GM21717 (cell line): ENCODE measurements around the gene ODC1.

ENCODE experiments used
- ATAC-seq: cut with Tn5 transposase; IDR thresholded peaks from one replicate; pipeline ENCODE4 v1.9.1; 2021; ENCODE audit warnings: mild to moderate bottlenecking, moderate library complexity; ENCODE audit not compliant: unreplicated experiment

Gene ODC1

DNA sequence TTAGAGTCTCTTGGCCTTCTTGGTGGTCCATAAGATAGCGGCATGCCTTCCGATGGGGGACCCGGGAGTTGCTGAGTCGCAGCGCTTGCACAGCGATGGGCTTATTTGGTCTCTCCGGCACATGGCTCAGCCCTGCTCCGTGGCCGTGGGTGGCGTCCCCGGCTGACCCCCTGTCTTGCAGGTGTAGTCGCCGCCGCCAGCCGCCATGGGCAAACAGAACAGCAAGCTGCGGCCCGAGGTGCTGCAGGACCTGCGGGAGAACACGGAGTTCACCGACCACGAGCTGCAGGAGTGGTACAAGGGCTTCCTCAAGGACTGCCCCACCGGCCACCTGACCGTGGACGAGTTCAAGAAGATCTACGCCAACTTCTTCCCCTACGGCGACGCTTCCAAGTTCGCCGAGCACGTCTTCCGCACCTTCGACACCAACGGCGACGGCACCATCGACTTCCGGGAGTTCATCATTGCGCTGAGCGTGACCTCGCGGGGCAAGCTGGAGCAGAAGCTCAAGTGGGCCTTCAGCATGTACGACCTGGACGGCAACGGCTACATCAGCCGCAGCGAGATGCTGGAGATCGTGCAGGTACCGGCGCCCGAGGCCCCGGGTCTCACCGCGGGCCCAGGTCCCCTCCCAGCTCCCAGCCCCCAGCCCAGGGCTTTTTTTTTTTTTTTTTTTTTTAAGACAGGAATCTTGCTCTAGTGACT, 28.4 kb downstream of the ODC1 start:
- no peak for ATAC-seq

DNA sequence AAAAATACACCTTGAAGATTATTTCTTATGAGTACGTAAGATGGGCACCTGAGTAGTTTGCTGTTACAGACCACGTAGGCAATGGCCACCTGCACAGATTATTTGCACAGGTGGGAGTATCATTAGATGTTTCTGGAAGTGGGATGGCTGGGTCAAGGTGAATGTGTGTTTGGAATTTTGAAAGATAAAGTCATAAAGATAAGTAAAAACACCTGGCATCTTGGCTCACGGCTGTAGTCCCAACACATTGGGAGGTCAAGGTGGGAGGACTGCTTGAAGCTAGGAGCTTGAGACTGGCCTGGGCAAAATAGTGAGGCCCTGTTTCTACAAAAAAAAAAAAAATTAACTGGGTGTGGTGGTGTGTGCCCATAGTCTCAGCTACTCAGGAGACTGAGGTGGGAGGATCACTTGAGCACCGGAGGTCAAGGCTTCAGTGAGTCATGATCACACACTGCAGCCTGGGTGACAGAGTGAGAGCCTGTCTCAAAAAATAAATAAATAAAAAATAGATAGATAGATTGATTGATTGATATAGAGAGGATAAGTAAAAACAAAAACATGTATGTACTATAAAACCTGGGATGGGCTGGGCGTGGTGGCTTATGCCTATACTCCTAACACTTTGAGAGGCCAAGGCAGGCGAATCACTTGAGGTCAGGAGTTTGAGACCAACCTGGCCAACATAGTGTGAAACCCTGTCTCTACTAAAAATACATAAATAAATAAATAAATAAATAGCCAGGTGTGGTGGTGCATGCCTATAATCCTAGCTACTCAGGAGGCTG, 30.4 kb downstream of the ODC1 start:
- ATAC-seq, result no peak

DNA sequence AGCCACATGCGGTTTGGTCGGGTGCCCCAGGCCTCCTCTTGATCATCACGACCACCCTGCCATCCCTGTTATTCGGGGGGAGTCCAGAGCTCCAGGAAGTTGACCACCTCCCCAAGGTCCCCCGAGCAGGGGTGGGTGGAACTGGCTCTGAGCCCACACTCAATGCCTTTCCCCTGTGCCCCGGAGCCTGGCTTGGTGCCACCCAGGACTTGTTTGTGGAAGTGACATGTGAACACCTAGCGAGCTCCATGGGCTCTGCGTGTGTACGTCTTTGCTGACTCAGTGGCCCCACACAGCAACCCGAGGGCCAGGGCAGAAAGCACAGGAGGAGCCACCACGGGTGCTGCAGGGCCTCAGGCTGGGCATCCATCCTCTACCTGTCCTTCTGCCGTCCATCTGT, 32.5 kb downstream of the ODC1 start:
- no peak for ATAC-seq

DNA sequence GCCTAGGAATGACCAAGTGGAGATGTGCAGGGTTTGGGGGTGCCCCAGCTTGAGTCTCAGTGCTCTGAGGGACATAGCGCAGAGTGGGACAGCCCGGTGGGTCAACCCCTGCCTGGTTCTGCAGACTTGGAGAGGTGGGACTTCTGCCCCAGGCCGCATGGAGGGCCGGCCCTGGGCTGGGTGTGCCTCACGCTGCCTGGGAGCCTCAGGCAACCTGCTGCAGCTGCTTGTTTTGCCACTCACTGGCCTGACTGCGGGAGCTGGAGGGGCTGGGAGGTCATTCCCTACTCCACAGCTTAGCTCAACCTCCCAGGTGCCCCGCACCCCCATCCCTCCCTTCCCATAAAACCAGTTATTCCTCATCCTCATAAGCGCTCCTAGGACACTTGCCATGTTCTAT, 33.1 kb downstream of the ODC1 start:
- ATAC-seq, result no peak

GRCh38 chr2:10414591-10414990, 33.5 kb downstream of the ODC1 start:
- ATAC-seq, result no peak

DNA sequence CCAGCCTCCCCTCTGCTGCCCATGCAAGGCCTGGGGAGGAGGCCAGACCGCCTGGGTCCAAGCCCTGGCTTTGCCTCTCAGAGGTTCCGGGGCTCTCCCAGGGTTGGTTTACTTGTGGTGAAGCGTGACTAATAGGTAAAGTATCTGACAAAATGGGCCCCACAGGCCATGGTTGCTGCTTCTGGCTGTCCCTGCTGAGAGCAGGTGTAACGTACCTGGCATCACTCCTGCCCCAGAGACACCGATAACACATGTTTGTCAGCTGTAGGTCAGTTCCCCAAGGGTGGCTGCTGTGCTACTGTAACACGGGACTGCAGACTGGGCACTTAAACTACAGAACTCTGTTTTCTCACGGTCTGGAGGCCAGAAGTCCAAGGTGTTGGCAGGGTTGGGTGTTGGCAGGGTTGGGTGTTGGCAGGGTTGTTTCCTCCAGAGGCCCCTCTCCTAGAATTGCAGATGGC, 34.1 kb downstream of the ODC1 start:
- ATAC-seq, result no peak

- ATAC-seq, result no peak
These were observed 34.6 kb downstream of the ODC1 start for GRCh38 chr2:10413503-10413902.

DNA sequence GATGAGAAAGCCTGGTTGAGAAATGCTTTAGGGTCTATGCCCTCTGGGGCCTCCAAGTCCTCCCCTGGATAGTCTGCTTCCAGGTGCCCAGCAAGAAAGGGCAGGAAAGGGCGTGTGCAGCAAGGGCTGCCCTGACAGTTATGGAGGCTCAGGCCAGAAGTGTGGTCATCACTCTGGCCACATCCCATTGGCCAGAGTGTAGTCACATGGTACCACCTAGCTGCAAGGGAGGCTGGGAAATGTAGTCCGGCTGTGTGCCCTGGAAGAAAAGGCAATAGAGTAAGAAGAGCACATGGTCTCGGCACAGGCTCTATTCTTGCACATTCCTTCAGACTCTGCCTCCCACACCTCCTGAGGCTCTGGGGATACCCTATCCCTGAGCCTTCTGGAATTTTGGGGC, 35.7 kb downstream of the ODC1 start:
- no peak for ATAC-seq

GRCh38 chr2:10411557-10411956, 36.6 kb downstream of the ODC1 start:
- ATAC-seq, result no peak

- ATAC-seq, result no peak
These were observed 37.2 kb downstream of the ODC1 start for GRCh38 chr2:10410823-10411437.

GRCh38 chr2:10410001-10410822, 37.9 kb downstream of the ODC1 start:
- ATAC-seq, result peak; percentile 61

DNA sequence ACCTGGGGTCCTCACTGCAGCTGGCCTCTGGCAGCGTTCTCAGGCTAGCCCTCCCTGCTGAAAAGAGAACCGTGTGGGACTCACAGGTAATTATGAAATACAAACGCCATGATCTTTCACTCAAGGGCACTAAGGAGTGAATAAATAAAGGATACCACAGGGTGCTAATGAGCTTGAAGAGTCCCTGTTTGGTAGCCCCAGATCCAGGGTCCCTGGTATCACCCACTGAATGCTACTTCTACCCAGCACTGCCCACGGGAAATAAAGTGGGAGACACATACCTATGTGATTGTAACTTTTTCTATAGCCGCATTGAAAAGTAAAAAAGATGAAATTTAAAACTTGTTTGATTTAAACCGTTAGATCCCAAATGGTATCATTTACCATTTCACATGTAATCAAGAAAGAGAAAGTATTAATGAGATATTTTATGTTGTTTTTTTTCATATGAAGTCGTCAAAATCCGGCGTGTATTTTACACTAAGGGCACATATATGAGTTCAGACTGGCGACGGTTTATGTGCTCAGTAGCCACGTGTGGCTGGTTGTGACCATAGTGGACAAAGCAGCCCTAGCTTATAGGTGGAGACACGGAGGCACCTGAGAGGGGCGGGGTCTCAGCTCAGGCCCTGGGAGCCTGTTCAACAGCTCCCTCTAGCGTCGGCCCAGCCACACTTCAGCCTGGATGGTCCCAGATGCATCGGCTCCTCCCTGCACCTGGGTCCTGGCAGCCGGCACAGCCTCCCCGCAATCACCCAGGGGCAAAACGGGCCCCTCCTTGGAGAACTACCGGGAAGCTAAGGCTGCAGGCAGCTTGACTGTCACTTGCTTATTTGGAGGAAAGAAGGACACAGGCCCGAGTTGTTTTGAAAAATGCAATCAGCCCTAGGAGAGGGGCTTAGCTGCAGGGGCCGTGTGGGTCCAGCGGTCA, 39.2 kb downstream of the ODC1 start:
- ATAC-seq, result peak; percentile 61

GRCh38 chr2:10407841-10408648, 40.1 kb downstream of the ODC1 start:
- ATAC-seq, result peak; percentile 47

DNA sequence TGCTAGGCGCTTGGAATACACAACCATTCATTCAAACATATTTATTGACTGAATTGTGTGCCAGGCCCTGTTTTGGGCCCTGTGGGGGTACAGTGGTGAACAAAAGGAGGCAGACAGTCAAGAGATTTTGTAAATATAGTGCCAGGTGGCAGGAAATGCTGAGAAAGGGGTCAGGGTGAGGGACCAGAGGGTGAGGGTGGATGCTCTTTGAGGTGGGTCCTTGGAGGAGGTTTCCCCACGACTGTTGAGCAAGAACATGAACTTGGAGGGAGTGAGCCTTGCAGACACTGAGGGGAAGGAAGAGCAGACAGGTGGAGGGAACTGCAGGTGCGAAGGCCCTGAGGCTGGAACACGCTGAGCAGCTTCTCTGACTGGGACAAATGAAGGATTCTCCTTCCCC, 40.7 kb downstream of the ODC1 start:
- ATAC-seq, result no peak

- no peak for ATAC-seq
These were observed 41.5 kb downstream of the ODC1 start for GRCh38 chr2:10406491-10407188.

GRCh38 chr2:10406016-10406415, 42.1 kb downstream of the ODC1 start:
- no peak for ATAC-seq

DNA sequence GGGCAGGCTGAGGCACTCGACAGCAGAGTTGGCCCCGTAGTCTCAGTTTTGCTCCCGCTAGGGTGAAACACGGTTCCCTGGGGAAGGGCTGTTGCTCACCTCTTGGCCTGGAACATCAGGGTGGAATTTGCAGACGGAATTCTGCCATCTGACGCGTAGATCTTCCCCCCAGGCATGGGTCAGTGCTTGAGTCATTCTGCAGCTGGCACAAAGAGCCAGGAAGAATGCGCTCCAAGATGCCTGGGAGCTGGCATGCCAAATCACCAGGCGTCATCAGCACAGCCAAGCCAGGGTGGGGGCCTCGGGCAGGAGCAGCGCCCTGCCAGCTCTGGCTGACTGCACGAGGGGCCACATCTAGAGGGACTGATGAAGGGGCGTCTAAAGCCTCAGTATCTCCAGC, 42.7 kb downstream of the ODC1 start:
- no peak for ATAC-seq

GRCh38 chr2:10404324-10405143, 43.6 kb downstream of the ODC1 start:
- ATAC-seq, result no peak
